ENCODE data around the gene EPB41L4A. TPM values are rescaled to one million over a fixed set of nuclear protein-coding genes. Genes with fewer than 3 reads are reported as not detected.

Gene EPB41L4A
- total and polyA plus RNA-seq, 2 experiments from 2014 or later, result 9.5 to 12.9 TPM

DNA sequence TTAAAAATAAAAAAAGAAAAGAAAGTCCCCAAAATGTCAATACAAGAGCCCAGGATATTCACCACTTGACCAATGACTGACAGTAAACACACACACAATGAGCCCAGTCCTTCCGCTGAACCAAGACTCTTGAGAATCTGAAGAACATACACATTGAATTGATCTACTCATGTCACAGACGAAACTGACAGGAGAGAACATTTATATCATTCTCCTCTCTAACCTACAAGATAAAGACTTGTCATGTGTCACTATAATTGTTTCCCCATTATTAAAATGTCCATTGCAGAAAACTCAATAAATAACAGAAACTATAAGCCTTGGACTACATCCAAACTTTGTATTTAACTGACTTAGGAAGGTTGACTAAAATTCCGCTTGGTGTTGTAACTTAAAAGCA lies 296.7 kb downstream of the EPB41L4A start:
- Histone ChIP-seq H3K4me3 (no peak overlapping the region), H3K4me1 (ENCODE audit: insufficient read depth) (no peaks in the 10 kb centered on the region), H2AFZ (no peak overlapping the region), H3K9me2 (replicated peaks; ENCODE audit: insufficient read depth) (no peaks in the 10 kb centered on the region), H3K9me3 (ENCODE audit: low read depth) (no peaks in the 10 kb centered on the region), H3K36me3 (replicated peaks; ENCODE audit: insufficient read depth, low read depth) (no peaks in the 10 kb centered on the region), H3K4me2 (no peak overlapping the region), H4K20me1 (ENCODE audit: insufficient read depth, poor library complexity, severe bottlenecking) (no peaks in the 10 kb centered on the region), H3K27me3 (no peaks in the 10 kb centered on the region), H3K79me2 (no peaks in the 10 kb centered on the region), H3K27ac (no peak overlapping the region)
- TF ChIP-seq EZH2 (IDR thresholded peaks at IDR 0.05; ENCODE audit: borderline replicate concordance) (no peak), EZH2phosphoT487 (IDR thresholded peaks at IDR 0.05; ENCODE audit: low read depth, severe bottlenecking, unreplicated experiment) (no peak)
- TF ChIP-seq, protein P1, sequence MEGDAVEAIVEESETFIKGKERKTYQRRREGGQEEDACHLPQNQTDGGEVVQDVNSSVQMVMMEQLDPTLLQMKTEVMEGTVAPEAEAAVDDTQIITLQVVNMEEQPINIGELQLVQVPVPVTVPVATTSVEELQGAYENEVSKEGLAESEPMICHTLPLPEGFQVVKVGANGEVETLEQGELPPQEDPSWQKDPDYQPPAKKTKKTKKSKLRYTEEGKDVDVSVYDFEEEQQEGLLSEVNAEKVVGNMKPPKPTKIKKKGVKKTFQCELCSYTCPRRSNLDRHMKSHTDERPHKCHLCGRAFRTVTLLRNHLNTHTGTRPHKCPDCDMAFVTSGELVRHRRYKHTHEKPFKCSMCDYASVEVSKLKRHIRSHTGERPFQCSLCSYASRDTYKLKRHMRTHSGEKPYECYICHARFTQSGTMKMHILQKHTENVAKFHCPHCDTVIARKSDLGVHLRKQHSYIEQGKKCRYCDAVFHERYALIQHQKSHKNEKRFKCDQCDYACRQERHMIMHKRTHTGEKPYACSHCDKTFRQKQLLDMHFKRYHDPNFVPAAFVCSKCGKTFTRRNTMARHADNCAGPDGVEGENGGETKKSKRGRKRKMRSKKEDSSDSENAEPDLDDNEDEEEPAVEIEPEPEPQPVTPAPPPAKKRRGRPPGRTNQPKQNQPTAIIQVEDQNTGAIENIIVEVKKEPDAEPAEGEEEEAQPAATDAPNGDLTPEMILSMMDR (IDR thresholded peaks at IDR 0.05; ENCODE audit: poor library complexity), result no peak
- WGBS (ENCODE audit: low lambda C conversion rate, missing lambda C conversion rate), result 93% methylated on average over 3 of the region's 3 CpGs
- no peak for DNase-seq (ENCODE audit: low spot score)

DNA sequence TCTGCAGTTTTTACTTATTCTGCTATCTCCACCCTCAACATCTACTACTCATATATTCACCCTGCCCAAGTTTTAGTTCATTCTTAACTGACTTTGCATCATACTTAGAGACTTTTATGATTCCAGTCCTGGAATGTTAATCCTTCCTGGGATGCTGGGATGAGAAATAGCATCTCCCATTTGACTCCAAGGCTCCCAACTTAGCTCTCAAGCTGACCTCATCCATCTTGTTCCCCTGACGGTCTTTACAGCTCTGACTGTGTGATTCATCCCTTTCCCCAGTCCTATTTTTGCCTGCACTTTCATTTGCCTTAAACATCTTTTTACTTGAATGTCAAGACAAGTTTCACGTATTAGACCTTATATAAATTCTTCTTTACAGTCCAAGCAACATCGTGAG lies 297.8 kb downstream of the EPB41L4A start:
- H4K20me1 ChIP-seq (ENCODE audit: insufficient read depth, poor library complexity, severe bottlenecking), result no peaks in the 10 kb centered on the region
- H2AFZ ChIP-seq, result no peak overlapping the region
- H3K4me1 ChIP-seq (ENCODE audit: insufficient read depth), result no peaks in the 10 kb centered on the region
- TF ChIP-seq EZH2phosphoT487 (IDR thresholded peaks at IDR 0.05; ENCODE audit: low read depth, severe bottlenecking, unreplicated experiment), result no peak
- TF ChIP-seq, protein P1 (IDR thresholded peaks at IDR 0.05; ENCODE audit: poor library complexity), result no peak
- TF ChIP-seq EZH2 (IDR thresholded peaks at IDR 0.05; ENCODE audit: borderline replicate concordance), result no peak
- no peaks in the 10 kb centered on the region for H3K79me2 ChIP-seq
- H3K4me2 ChIP-seq, result no peak overlapping the region
- 83% methylated on average over 3 of the region's 3 CpGs for WGBS (ENCODE audit: low lambda C conversion rate, missing lambda C conversion rate)
- H3K4me3 ChIP-seq, result no peak overlapping the region
- no peaks in the 10 kb centered on the region for H3K9me2 ChIP-seq (replicated peaks; ENCODE audit: insufficient read depth)
- H3K9me3 ChIP-seq (ENCODE audit: low read depth), result no peaks in the 10 kb centered on the region
- H3K27me3 ChIP-seq, result no peaks in the 10 kb centered on the region
- no peak overlapping the region for H3K27ac ChIP-seq
- DNase-seq (ENCODE audit: low spot score), result no peak
- H3K36me3 ChIP-seq (replicated peaks; ENCODE audit: insufficient read depth, low read depth), result no peaks in the 10 kb centered on the region

DNA sequence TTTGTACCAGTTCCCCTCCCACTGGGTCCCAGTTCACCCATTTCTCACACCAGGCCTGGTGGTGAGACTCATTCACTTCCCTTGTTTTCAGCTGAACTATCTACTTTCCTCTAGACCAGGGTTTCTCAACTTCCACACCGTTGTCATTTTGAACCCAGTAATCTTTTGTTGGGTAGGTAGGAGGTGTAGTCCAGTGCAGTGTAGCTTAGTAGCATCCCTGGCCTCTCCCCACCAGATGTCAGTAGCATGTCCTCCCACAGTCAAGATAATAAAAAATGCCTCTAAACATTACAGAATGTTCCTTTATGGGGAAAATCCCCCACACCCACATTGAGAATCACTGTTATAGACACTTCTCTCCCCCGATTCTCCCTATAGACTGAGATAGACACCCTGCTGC lies 299.1 kb downstream of the EPB41L4A start:
- 100% methylated on average over 2 of the region's 2 CpGs for WGBS (ENCODE audit: low lambda C conversion rate, missing lambda C conversion rate)
- Histone ChIP-seq H3K9me2 (replicated peaks; ENCODE audit: insufficient read depth) (no peaks in the 10 kb centered on the region), H3K4me3 (no peak overlapping the region), H3K9me3 (ENCODE audit: low read depth) (no peaks in the 10 kb centered on the region), H2AFZ (no peak overlapping the region), H3K36me3 (replicated peaks; ENCODE audit: insufficient read depth, low read depth) (no peaks in the 10 kb centered on the region), H3K27ac (no peak overlapping the region), H3K4me1 (ENCODE audit: insufficient read depth) (no peaks in the 10 kb centered on the region), H3K27me3 (no peaks in the 10 kb centered on the region), H3K4me2 (no peak overlapping the region), H3K79me2 (no peaks in the 10 kb centered on the region), H4K20me1 (ENCODE audit: insufficient read depth, poor library complexity, severe bottlenecking) (no peaks in the 10 kb centered on the region)
- no peak for DNase-seq (ENCODE audit: low spot score)
- no peak for TF ChIP-seq EZH2 (IDR thresholded peaks at IDR 0.05; ENCODE audit: borderline replicate concordance)
- TF ChIP-seq, protein P1 (IDR thresholded peaks at IDR 0.05; ENCODE audit: poor library complexity), result no peak
- TF ChIP-seq EZH2phosphoT487 (IDR thresholded peaks at IDR 0.05; ENCODE audit: low read depth, severe bottlenecking, unreplicated experiment), result no peak

DNA sequence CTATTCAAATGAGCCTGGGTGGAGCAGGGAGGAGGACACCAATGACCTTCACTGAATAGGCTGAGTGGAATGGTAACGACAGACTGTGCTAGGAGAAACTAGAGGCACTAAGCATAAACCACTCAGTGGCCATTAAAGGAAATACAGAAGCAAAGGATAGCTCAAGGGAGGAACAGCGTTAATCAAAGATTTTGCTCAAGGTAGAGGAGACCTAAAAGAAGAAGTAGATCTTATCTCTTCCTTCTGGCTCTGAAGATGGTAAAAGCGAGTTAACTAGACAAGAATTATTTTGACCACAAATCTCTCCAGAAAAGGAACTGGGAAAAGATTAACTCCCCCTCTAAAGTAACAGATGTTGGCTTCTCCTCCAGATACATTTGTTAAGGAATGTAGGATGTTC lies 299.6 kb downstream of the EPB41L4A start:
- Histone ChIP-seq H3K4me2 (no peak overlapping the region), H3K79me2 (no peaks in the 10 kb centered on the region), H4K20me1 (ENCODE audit: insufficient read depth, poor library complexity, severe bottlenecking) (no peaks in the 10 kb centered on the region), H3K27ac (no peak overlapping the region), H3K9me2 (replicated peaks; ENCODE audit: insufficient read depth) (no peaks in the 10 kb centered on the region), H3K27me3 (no peaks in the 10 kb centered on the region), H3K36me3 (replicated peaks; ENCODE audit: insufficient read depth, low read depth) (no peaks in the 10 kb centered on the region), H3K4me1 (ENCODE audit: insufficient read depth) (no peaks in the 10 kb centered on the region), H3K9me3 (ENCODE audit: low read depth) (no peaks in the 10 kb centered on the region), H3K4me3 (no peak overlapping the region), H2AFZ (no peak overlapping the region)
- TF ChIP-seq EZH2phosphoT487 (IDR thresholded peaks at IDR 0.05; ENCODE audit: low read depth, severe bottlenecking, unreplicated experiment) (no peak), EZH2 (IDR thresholded peaks at IDR 0.05; ENCODE audit: borderline replicate concordance) (no peak)
- TF ChIP-seq, protein P1 (IDR thresholded peaks at IDR 0.05; ENCODE audit: poor library complexity), result no peak
- WGBS (ENCODE audit: low lambda C conversion rate, missing lambda C conversion rate), result 79% methylated on average over 3 of the region's 3 CpGs
- DNase-seq (ENCODE audit: low spot score), result no peak
